GM18511 (cell line): ENCODE data around the gene ARVCF.

Experiments
- ATAC-seq: cut with Tn5 transposase; IDR thresholded peaks from one replicate; pipeline ENCODE4 v1.9.1; 2021; ENCODE audit warnings: mild to moderate bottlenecking, moderate library complexity; ENCODE audit not compliant: unreplicated experiment

The ARVCF gene

GRCh38 chr22:19976671-19977070 is 40.0 kb downstream of the ARVCF start:
- ATAC-seq, result no peak

- ATAC-seq, result no peak
Observed at GRCh38 chr22:19975707-19976035, 41.0 kb downstream of the ARVCF start.

GRCh38 chr22:19974935-19975706 is 41.5 kb downstream of the ARVCF start:
- ATAC-seq, result no peak

- no peak for ATAC-seq
Observed at GRCh38 chr22:19974268-19974861, 42.3 kb downstream of the ARVCF start.

GRCh38 chr22:19973551-19974267 is 42.9 kb downstream of the ARVCF start:
- no peak for ATAC-seq

GRCh38 chr22:19972652-19973550 is 43.7 kb downstream of the ARVCF start:
- no peak for ATAC-seq

- no peak for ATAC-seq
Observed at GRCh38 chr22:19972251-19972650, 44.4 kb downstream of the ARVCF start.

GRCh38 chr22:19971276-19972124 is 45.1 kb downstream of the ARVCF start:
- no peak for ATAC-seq

- no peak for ATAC-seq
Observed at GRCh38 chr22:19970479-19971275, 45.9 kb downstream of the ARVCF start.

GRCh38 chr22:19970031-19970478 is 46.6 kb downstream of the ARVCF start:
- ATAC-seq, result no peak

GRCh38 chr22:19969141-19969928 is 47.3 kb downstream of the ARVCF start:
- ATAC-seq, result no peak

GRCh38 chr22:19968450-19968891 is 48.2 kb downstream of the ARVCF start:
- no peak for ATAC-seq

GRCh38 chr22:19967850-19968449 is 48.7 kb downstream of the ARVCF start:
- no peak for ATAC-seq

- ATAC-seq, result no peak
Observed at GRCh38 chr22:19966908-19967750, 49.5 kb downstream of the ARVCF start.

- ATAC-seq, result no peak
Observed at GRCh38 chr22:19965771-19966709, 50.6 kb downstream of the ARVCF start.
